Lower lobe of right lung (tissue), 2 donors: ENCODE data around the gene RAB3B. TPM values are rescaled to one million over a fixed set of nuclear protein-coding genes. Genes with fewer than 3 reads are reported as not detected.

Experiments
- ATAC-seq, 2 donors: fragments of 200-7000 bp; cut with Tn5 transposase; one replicate each; pipeline ENCODE4 v1.9.1; 2020 to 2022; ENCODE audit warnings: mild to moderate bottlenecking in 2 of 2, moderate library complexity in 2 of 2
- DNase-seq: peaks from one replicate; pipeline ENCODE4 v3.0.0-alpha.2; 2020
- H3K27ac ChIP-seq: fragments of 200-600 bp; one replicate; pipeline ENCODE4 v1.8.0; 2022
- H3K27me3 ChIP-seq: fragments of 200-600 bp; one replicate; pipeline ENCODE4 v1.8.0; 2022; ENCODE audit warnings: low read depth
- H3K36me3 ChIP-seq: fragments of 200-600 bp; one replicate; pipeline ENCODE4 v1.8.0; 2022; ENCODE audit warnings: mild to moderate bottlenecking
- H3K4me1 ChIP-seq: fragments of 200-600 bp; one replicate; pipeline ENCODE4 v1.8.0; 2022
- H3K4me3 ChIP-seq: fragments of 200-600 bp; one replicate; pipeline ENCODE4 v1.8.0; 2022; ENCODE audit warnings: mild to moderate bottlenecking
- H3K9me3 ChIP-seq: fragments of 200-600 bp; one replicate; pipeline ENCODE4 v1.8.0; 2022
- intact Hi-C: fragments of 100-400 bp; cut with DNase I; formaldehyde crosslinking; loops from one replicate; pipeline ENCODE4 v1.11.0; 2022
- long read RNA-seq: library from polyadenylated mRNA; unstranded; transcript quantifications from one replicate; pipeline ENCODE4 v2.0.0, GENCODE V29; 2021
- total RNA-seq: library from RNA; stranded (reverse); fragmentation: NEBNext Ultra II Directional; extraction: Animal tissue kit (Norgen Biotek cat#: 25700); gene quantifications from one replicate; pipeline ENCODE4 v1.2.1, GENCODE V29; 2021
- TF ChIP-seq, protein P1 (sequence below): fragments of 200-600 bp; IDR thresholded peaks from one replicate; pipeline ENCODE4 v1.8.0; 2022; ENCODE audit warnings: antibody characterized with exemption, mild to moderate bottlenecking
- donor health status: DM: no; HTN: yes; CAD: no; lungs with severe emphysema.

RAB3B gene, protein sequence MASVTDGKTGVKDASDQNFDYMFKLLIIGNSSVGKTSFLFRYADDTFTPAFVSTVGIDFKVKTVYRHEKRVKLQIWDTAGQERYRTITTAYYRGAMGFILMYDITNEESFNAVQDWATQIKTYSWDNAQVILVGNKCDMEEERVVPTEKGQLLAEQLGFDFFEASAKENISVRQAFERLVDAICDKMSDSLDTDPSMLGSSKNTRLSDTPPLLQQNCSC
- total RNA-seq, result 0.06 TPM
- long read RNA-seq, result 0 reads

DNA sequence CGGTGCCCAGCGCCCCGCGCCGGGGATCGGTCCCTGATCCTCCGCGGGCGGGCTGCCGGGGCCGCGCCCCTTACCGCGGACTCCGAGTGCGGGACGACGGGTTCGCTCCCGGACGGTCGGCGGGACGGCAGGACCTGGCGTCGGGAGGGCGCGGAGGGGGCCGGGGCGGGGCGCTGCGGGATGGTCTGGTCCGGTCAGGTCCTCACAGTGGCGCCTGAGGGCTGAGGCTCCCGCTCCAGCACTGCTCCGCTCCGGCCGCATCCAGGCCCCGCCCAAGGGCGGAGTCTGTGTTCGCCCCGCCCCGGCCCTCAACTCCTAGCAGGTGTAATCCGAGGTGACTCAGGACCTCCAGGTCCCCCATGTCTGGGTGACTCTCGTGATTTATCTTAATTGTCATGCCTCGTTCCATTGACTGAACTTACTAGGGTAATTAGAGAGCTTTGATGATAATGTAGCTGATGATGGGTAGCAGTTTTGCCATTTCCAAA lies at the start of gene RAB3B:
Gene RAB3B, minus strand, starts transcription at position 223 of the 488 bp plus-strand sequence. CDS start 13,583 bp downstream, outside the sequence.
- Histone ChIP-seq H3K4me1 (no peaks in the 10 kb centered on the region), H3K9me3 (no peaks in the 10 kb centered on the region), H3K27me3 (peaks cover 60% of the 10 kb centered on the region), H3K4me3 (peak within 1 kb of the TSS; percentile 49), H3K36me3 (no peaks in the 10 kb centered on the region), H3K27ac (no peak within 1 kb of the TSS)
- TF ChIP-seq, protein P1, sequence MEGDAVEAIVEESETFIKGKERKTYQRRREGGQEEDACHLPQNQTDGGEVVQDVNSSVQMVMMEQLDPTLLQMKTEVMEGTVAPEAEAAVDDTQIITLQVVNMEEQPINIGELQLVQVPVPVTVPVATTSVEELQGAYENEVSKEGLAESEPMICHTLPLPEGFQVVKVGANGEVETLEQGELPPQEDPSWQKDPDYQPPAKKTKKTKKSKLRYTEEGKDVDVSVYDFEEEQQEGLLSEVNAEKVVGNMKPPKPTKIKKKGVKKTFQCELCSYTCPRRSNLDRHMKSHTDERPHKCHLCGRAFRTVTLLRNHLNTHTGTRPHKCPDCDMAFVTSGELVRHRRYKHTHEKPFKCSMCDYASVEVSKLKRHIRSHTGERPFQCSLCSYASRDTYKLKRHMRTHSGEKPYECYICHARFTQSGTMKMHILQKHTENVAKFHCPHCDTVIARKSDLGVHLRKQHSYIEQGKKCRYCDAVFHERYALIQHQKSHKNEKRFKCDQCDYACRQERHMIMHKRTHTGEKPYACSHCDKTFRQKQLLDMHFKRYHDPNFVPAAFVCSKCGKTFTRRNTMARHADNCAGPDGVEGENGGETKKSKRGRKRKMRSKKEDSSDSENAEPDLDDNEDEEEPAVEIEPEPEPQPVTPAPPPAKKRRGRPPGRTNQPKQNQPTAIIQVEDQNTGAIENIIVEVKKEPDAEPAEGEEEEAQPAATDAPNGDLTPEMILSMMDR, result no peak
- intact Hi-C loops, result no loop called here
- DNase-seq (peak; percentile 68), ATAC-seq (peak; percentile 89 to 91)

DNA sequence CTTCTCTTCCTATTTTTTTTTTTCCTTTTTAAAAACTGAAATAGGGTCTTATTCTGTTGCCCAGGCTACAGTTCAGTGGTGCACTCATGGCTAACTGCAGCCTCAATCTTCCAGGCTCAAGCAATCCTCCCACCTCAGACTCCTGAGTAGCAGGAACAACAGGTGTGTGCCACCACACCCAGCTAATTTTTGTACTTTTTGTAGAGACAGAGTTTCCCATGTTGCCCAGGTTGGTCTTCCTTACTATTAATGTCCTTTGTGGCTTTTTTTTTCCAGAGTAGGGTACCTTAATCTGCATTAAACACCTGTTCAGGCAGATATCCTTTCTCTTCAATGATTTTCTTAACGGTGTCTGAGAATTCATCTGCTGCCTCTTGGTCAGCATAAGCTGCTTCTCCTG lies 47.4 kb upstream of the RAB3B start:
- Histone ChIP-seq H3K27me3 (no peaks in the 10 kb centered on the region), H3K4me1 (peaks cover 3% of the 10 kb centered on the region), H3K9me3 (no peaks in the 10 kb centered on the region), H3K27ac (peak overlapping the region; percentile 42), H3K4me3 (no peak overlapping the region), H3K36me3 (peaks cover 50% of the 10 kb centered on the region)
- no peak for DNase-seq
- intact Hi-C loops, result no loop called here
- TF ChIP-seq, protein P1, result no peak
- ATAC-seq, result no peak

DNA sequence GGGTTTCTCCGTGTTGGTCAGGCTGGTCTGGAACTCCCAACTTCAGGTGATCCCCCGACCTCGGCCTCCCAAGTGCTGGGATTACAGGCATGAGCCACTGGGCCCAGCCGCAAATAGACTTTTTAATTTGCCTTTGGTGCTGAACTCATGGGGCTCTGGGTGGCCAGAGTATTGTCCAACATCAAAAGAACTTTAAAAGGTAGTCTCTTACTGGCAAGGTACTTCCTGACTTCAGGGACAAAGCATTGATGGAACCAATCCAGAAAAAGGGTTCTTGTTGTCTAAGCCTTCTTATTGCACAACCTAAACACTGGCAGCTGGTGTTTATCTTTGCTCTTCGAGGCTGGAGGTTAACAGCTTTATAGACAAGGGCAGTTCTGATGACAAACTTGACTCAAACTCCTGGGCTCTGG lies 46.9 kb upstream of the RAB3B start:
- H3K9me3 ChIP-seq, result no peaks in the 10 kb centered on the region
- no peak overlapping the region for H3K4me3 ChIP-seq
- DNase-seq, result no peak
- H3K27ac ChIP-seq, result peak overlapping the region; percentile 42
- peaks cover 8% of the 10 kb centered on the region for H3K4me1 ChIP-seq
- TF ChIP-seq, protein P1, result no peak
- peaks cover 50% of the 10 kb centered on the region for H3K36me3 ChIP-seq
- no peaks in the 10 kb centered on the region for H3K27me3 ChIP-seq
- ATAC-seq, result no peak
- intact Hi-C loops, result no loop called here

DNA sequence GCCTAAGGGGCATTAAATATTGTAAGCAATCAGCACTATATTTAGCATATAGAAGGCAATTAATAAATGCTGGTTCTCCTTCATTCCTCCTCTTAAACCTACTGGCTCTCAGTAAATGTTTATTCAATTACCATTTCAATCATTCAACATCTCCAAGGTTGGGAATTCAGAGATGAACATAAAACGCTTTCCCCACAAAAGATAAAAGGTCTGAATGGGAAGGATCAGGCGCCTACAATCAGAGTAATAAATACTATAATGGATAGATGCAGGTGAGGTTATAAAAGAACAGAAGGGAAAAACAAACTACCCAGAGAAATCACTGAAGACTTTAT lies 43.5 kb upstream of the RAB3B start:
- TF ChIP-seq, protein P1, result no peak
- no peaks in the 10 kb centered on the region for H3K9me3 ChIP-seq
- H3K36me3 ChIP-seq, result peaks cover 24% of the 10 kb centered on the region
- H3K27me3 ChIP-seq, result no peaks in the 10 kb centered on the region
- ATAC-seq (no peak), DNase-seq (no peak)
- intact Hi-C loops, result no loop called here
- H3K27ac ChIP-seq, result peak overlapping the region; percentile 91
- H3K4me3 ChIP-seq, result peak overlapping the region; percentile 79
- H3K4me1 ChIP-seq, result peaks cover 32% of the 10 kb centered on the region

DNA sequence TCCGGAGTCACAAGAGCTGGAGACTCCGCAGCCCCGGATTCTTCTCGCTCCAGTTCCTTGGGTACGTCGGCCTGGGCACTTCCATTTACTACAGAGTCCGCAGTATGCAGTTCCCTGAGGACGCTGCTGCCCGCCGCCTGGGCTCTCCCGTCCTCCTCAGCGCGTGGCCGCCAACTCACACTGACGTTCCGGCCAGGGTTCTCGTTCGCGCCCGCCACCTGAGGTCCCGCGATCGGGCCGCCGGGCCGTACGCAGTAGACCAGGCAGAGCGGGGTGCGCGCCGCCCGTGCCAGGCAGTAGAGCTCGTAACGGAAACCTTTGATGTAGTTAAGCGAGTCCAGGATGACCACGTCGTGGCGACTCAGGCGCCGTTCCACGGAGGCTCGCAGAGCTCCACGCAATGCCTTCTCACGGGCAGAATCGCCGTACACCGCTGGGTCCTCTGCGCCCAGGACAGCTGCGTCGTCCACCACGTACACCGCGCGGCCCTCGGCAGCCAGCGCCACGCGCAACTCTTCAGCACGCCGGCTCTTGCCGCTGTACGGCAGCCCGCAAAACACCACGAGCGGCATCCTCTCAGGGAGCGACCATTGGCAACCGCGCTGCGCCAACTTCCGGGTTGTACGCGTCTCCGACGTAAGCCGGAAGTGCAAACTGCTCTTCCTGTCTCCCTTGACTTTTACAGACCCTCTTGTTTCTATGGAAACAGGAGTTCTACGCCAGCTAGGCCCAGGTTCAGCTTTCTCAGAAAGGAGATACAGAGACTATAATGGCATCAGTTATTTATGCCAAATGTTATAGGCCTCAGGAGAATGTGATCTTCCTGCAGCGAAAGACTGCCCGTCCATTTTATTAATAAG lies 42.9 kb upstream of the RAB3B start, which contains the start of gene KTI12:
Gene KTI12, minus strand, starts transcription at position 621 of the 860 bp plus-strand sequence. Its CDS starts 49 bp downstream, at position 572.
- peak; percentile 94 to 97 for ATAC-seq
- H3K4me1 ChIP-seq, result peaks cover 34% of the 10 kb centered on the region
- TF ChIP-seq, protein P1, result no peak
- H3K36me3 ChIP-seq, result peaks cover 18% of the 10 kb centered on the region
- H3K27ac ChIP-seq, result peak within 1 kb of the TSS; percentile 91
- DNase-seq, result peak; percentile 93
- intact Hi-C loops, result no loop called here
- H3K27me3 ChIP-seq, result no peaks in the 10 kb centered on the region
- peak within 1 kb of the TSS; percentile 79 for H3K4me3 ChIP-seq
- no peaks in the 10 kb centered on the region for H3K9me3 ChIP-seq
